HEK293 (cell line): ENCODE results near the gene ARL2BP.

Experiments
- EGR2 ChIP-seq: fragments of 450-650 bp; formaldehyde crosslinking; IDR thresholded peaks from 2 replicates; pipeline ENCODE4 v1.5.1; 2016; ENCODE audit warnings: low read depth, missing biosample characterization, missing genetic modification characterization
- HIC1 ChIP-seq: fragments of 450-650 bp; formaldehyde crosslinking; IDR thresholded peaks from 2 replicates; pipeline ENCODE4 v1.5.1; 2016; ENCODE audit warnings: missing biosample characterization, missing genetic modification characterization
- HOXA7 ChIP-seq: sonication (generic); formaldehyde crosslinking; IDR thresholded peaks from 2 replicates; pipeline ENCODE4 v1.8.1; 2022; ENCODE audit warnings: missing genetic modification reagents, borderline replicate concordance
- HOXD13 ChIP-seq: sonication (generic); formaldehyde crosslinking; IDR thresholded peaks from 2 replicates; pipeline ENCODE4 v1.8.0; 2022; ENCODE audit warnings: missing genetic modification reagents, borderline replicate concordance
- KLF1 ChIP-seq: fragments of 450-650 bp; formaldehyde crosslinking; IDR thresholded peaks from 2 replicates; pipeline ENCODE4 v1.5.1; 2016; ENCODE audit warnings: missing biosample characterization, missing genetic modification characterization
- KLF10 ChIP-seq: fragments of 450-650 bp; IDR thresholded peaks from 2 replicates; pipeline ENCODE4 v1.5.1; 2018; ENCODE audit warnings: missing biosample characterization, mild to moderate bottlenecking, missing genetic modification characterization
- KLF17 ChIP-seq: fragments of 450-650 bp; formaldehyde crosslinking; IDR thresholded peaks from 2 replicates; pipeline ENCODE4 v1.5.1; 2016; ENCODE audit warnings: missing biosample characterization, missing genetic modification characterization
- KLF9 ChIP-seq: fragments of 450-650 bp; formaldehyde crosslinking; IDR thresholded peaks from 2 replicates; pipeline ENCODE4 v1.5.1; 2016; ENCODE audit warnings: missing biosample characterization, missing genetic modification characterization, low read depth
- OSR2 ChIP-seq: fragments of 450-650 bp; formaldehyde crosslinking; IDR thresholded peaks from 2 replicates; pipeline ENCODE4 v1.5.1; 2016; ENCODE audit warnings: missing biosample characterization, missing genetic modification characterization
- OVOL3 ChIP-seq: fragments of 450-650 bp; formaldehyde crosslinking; IDR thresholded peaks from 2 replicates; pipeline ENCODE4 v1.5.1; 2016; ENCODE audit warnings: missing biosample characterization, missing genetic modification characterization
- PRDM10 ChIP-seq: fragments of 450-650 bp; formaldehyde crosslinking; IDR thresholded peaks from 2 replicates; pipeline ENCODE4 v1.5.1; 2016; ENCODE audit warnings: missing biosample characterization, missing genetic modification characterization
- ZIC2 ChIP-seq: fragments of 450-650 bp; formaldehyde crosslinking; IDR thresholded peaks from 2 replicates; pipeline ENCODE4 v1.5.1; 2016; ENCODE audit warnings: missing biosample characterization, missing genetic modification characterization
- ZNF112 ChIP-seq: fragments of 450-650 bp; formaldehyde crosslinking; IDR thresholded peaks from 2 replicates; pipeline ENCODE4 v1.5.0; 2017; ENCODE audit warnings: missing biosample characterization, missing genetic modification characterization
- ZNF114 ChIP-seq: fragments of 450-650 bp; formaldehyde crosslinking; IDR thresholded peaks from 2 replicates; pipeline ENCODE4 v1.5.0; 2017; ENCODE audit warnings: missing biosample characterization, missing genetic modification characterization
- ZNF155 ChIP-seq: fragments of 450-650 bp; formaldehyde crosslinking; IDR thresholded peaks from 2 replicates; pipeline ENCODE4 v1.5.1; 2016; ENCODE audit warnings: missing biosample characterization, missing genetic modification characterization
- ZNF239 ChIP-seq: fragments of 450-650 bp; formaldehyde crosslinking; IDR thresholded peaks from 2 replicates; pipeline ENCODE4 v1.5.1; 2016; ENCODE audit warnings: missing biosample characterization, missing genetic modification characterization
- ZNF302 ChIP-seq: fragments of 450-650 bp; formaldehyde crosslinking; IDR thresholded peaks from 2 replicates; pipeline ENCODE4 v1.5.1; 2016; ENCODE audit warnings: missing biosample characterization, missing genetic modification characterization, low read depth
- ZNF449 ChIP-seq: fragments of 450-650 bp; formaldehyde crosslinking; IDR thresholded peaks from 2 replicates; pipeline ENCODE4 v1.5.1; 2017; ENCODE audit warnings: missing biosample characterization, mild to moderate bottlenecking, missing genetic modification characterization, moderate library complexity
- ZNF518A ChIP-seq: fragments of 450-650 bp; formaldehyde crosslinking; conservative IDR thresholded peaks from 2 replicates; pipeline ENCODE4 v1.5.1; 2016; ENCODE audit warnings: low read depth, missing biosample characterization, missing genetic modification characterization
- ZNF561 ChIP-seq: fragments of 450-650 bp; IDR thresholded peaks from 2 replicates; pipeline ENCODE4 v1.5.1; 2018; ENCODE audit warnings: missing biosample characterization, missing genetic modification characterization, borderline replicate concordance
- ZNF768 ChIP-seq: fragments of 450-650 bp; formaldehyde crosslinking; IDR thresholded peaks from 2 replicates; pipeline ENCODE4 v1.5.1; 2018; ENCODE audit warnings: missing biosample characterization, mild to moderate bottlenecking, missing genetic modification characterization
- TF ChIP-seq, protein P1 (sequence below): fragments of 450-650 bp; formaldehyde crosslinking; IDR thresholded peaks from 2 replicates; pipeline ENCODE4 v1.5.1; 2016; ENCODE audit warnings: missing biosample characterization, missing genetic modification characterization
- TF ChIP-seq, protein P2 (sequence below): fragments of 450-650 bp; formaldehyde crosslinking; IDR thresholded peaks from 2 replicates; pipeline ENCODE4 v1.5.1; 2017; ENCODE audit warnings: missing biosample characterization, missing genetic modification characterization

The ARL2BP gene

GRCh38 chr16:57244767-57245471 lies at the start of gene ARL2BP (continued):
- TF ChIP-seq HOXD13 (CRISPR knock-in tag) (no peak), OVOL3 (0 out of 2 replicates have a peak, but pooled peaks have one; percentile 27), ZIC2 (tag by site-specific recombination) (no peak), ZNF155 (tag by site-specific recombination) (no peak), ZNF114 (tag by site-specific recombination) (no peak), KLF9 (tag by site-specific recombination) (peak; percentile 64), EGR2 (tag by site-specific recombination) (no peak), ZNF449 (tag by site-specific recombination) (0 out of 2 replicates have a peak, but pooled peaks have one; percentile 28), KLF1 (tag by site-specific recombination) (peak; percentile 25; the same call in 1 of the 2 replicates), ZNF768 (tag by site-specific recombination) (no peak), PRDM10 (peak; percentile 66), ZNF302 (tag by site-specific recombination) (no peak), ZNF518A (tag by site-specific recombination) (no peak), ZNF112 (tag by site-specific recombination) (no peak), ZNF561 (tag by site-specific recombination) (peak; percentile 73), OSR2 (tag by site-specific recombination) (no peak), ZNF239 (tag by site-specific recombination) (no peak), HIC1 (tag by site-specific recombination) (no peak), KLF17 (0 out of 2 replicates have a peak, but pooled peaks have one; percentile 32), HOXA7 (CRISPR knock-in tag) (no peak), KLF10 (peak; percentile 85)
- TF ChIP-seq, protein P1, sequence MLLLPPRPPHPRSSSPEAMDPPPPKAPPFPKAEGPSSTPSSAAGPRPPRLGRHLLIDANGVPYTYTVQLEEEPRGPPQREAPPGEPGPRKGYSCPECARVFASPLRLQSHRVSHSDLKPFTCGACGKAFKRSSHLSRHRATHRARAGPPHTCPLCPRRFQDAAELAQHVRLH (tag by site-specific recombination): peak; percentile 88
- TF ChIP-seq, protein P2, sequence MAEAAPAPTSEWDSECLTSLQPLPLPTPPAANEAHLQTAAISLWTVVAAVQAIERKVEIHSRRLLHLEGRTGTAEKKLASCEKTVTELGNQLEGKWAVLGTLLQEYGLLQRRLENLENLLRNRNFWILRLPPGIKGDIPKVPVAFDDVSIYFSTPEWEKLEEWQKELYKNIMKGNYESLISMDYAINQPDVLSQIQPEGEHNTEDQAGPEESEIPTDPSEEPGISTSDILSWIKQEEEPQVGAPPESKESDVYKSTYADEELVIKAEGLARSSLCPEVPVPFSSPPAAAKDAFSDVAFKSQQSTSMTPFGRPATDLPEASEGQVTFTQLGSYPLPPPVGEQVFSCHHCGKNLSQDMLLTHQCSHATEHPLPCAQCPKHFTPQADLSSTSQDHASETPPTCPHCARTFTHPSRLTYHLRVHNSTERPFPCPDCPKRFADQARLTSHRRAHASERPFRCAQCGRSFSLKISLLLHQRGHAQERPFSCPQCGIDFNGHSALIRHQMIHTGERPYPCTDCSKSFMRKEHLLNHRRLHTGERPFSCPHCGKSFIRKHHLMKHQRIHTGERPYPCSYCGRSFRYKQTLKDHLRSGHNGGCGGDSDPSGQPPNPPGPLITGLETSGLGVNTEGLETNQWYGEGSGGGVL (tag by site-specific recombination): 0 out of 2 replicates have a peak, but pooled peaks have one; percentile 11
